ENCODE results near the gene FANCD2OS. TPM values are rescaled to one million over a fixed set of nuclear protein-coding genes. Genes with fewer than 3 reads are reported as not detected.
A peak's percentile ranks its signal among the peaks of the same experiment; 100 is the strongest.
"Not testable (repeated sequence)": the region's sequence is repeated elsewhere in the genome, so short reads cannot be mapped to it uniquely, and the experiment has no call there.

Gene FANCD2OS
- total RNA-seq, 8 experiments from 2014 or later = 0.66 TPM; not detected in 7

DNA sequence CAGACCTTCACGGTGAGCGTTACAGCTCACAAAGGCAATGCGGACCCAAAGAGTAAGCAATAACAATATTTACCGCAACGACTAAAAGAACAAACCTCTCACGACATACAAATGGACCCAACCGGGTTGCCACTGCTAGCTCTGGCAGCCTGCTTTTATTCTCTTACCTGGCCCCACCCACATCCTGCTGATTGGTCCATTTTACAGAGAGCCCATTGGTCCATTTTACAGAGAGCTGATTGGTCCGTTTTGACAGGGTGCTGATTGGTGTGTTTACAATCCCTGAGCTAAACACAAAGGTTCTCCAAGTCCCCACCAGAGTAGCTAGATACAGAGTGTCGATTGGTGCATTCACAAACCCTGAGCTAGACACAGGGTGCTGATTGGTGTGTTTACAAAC is 27.8 kb upstream of the FANCD2OS start:
- H3K4me1 ChIP-seq (replicated peaks in 1 of 2); ATAC-seq (replicated peaks in 6 of 8); in situ Hi-C loops (cut with MboI; ENCODE audit: low pct_unique_long_range_greater_than_20kb in 2 of 9, low sequenced_read_pairs in 9 of 9, unreplicated experiment in 9 of 9); H3K27ac ChIP-seq; H3K4me3 ChIP-seq: not testable (repeated sequence)
- 89 to 100% (median 96%) methylated on average over 2 to 7 of the region's 9 CpGs; no CpG with 5 or more reads in 1 of the 10 experiments for WGBS, 10 experiments

DNA sequence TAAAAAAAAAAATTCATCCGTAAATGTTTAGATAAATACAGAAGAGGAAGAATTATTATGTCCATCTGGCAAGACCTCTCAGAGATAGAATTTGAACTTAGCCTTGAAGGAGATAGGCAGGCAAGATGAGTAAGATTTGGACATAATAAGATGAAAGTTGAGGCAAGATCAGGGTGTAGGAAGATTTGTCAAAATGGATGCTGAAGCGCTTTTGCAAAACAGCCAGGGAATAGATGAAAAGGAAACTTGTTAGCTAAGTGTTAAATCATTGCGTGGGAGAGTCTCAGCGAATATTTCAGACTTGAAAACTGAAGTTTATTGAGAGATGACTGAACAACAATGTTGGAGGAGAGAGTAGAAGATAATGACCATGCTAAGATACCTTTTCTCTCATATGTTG is 14.7 kb upstream of the FANCD2OS start:
- no peak for ATAC-seq (replicated peaks in 6 of 8)
- in situ Hi-C loops (cut with MboI; ENCODE audit: low pct_unique_long_range_greater_than_20kb in 2 of 9, low sequenced_read_pairs in 9 of 9, unreplicated experiment in 9 of 9) = no loop called here
- H3K4me3 ChIP-seq = no peak overlapping the region
- H3K27ac ChIP-seq = no peak overlapping the region
- peaks cover 0 to under 1% of the 10 kb centered on the region in 2 donors for H3K4me1 ChIP-seq (replicated peaks in 1 of 2)
- 47 to 100% (median 97%) methylated on average over 1 to 4 of the region's 4 CpGs for WGBS, 10 experiments

- no peak for ATAC-seq (replicated peaks in 6 of 8)
Measured at GRCh38 chr3:10121064-10121463, 13.0 kb upstream of the FANCD2OS start.

DNA sequence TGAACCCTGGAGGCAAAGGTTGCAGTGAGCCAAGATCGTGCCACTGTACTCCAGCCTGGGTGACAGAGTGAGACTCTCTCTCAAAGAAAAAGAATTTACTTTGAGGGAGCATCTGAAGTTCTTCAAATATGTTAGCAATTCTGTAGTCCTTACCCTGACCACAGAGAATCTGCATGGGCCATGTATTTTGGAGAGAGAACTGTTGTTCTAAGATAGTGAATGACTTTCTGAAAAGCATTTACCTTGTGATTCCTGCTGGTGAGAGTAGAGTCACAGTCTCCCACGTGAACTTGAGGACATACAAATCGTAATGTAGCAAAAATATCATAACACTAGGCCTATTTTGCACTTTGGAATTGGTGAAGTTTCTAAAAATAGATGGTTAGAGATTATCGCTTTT is 11.3 kb upstream of the FANCD2OS start:
- Histone ChIP-seq H3K27ac (no peak overlapping the region), H3K4me3 (no peak overlapping the region), H3K4me1 (replicated peaks in 1 of 2) (peaks cover 13% of the 10 kb centered on the region in 2 donors)
- WGBS, 10 experiments = 61 to 100% (median 87%) methylated on average over 1 to 4 of the region's 4 CpGs
- in situ Hi-C loops (cut with MboI; ENCODE audit: low pct_unique_long_range_greater_than_20kb in 2 of 9, low sequenced_read_pairs in 9 of 9, unreplicated experiment in 9 of 9) = no loop called here
- no peak for ATAC-seq (replicated peaks in 6 of 8)

More at GRCh38 chr3:10121064-10121463, 13.0 kb upstream of the FANCD2OS start:
- WGBS, 10 experiments = 70 to 100% (median 100%) methylated on average over 1 to 2 of the region's 2 CpGs; no CpG with 5 or more reads in 4 of the 10 experiments
- Histone ChIP-seq H3K4me1 (replicated peaks in 1 of 2) (peaks cover 11 to 13% of the 10 kb centered on the region in 2 donors), H3K27ac (no peak overlapping the region), H3K4me3 (no peak overlapping the region)
- in situ Hi-C loops (cut with MboI; ENCODE audit: low pct_unique_long_range_greater_than_20kb in 2 of 9, low sequenced_read_pairs in 9 of 9, unreplicated experiment in 9 of 9) = no loop called here

- 57 to 100% (median 92%) methylated on average over 1 to 4 of the region's 4 CpGs; no CpG with 5 or more reads in 1 of the 10 experiments for WGBS, 10 experiments
- H3K4me3 ChIP-seq = peak overlapping the region in 3 of 5 donors; percentile 52 to 83 (median 66)
- H3K4me1 ChIP-seq (replicated peaks in 1 of 2) = peaks cover 13% of the 10 kb centered on the region in 2 donors
- in situ Hi-C loops (cut with MboI; ENCODE audit: low pct_unique_long_range_greater_than_20kb in 2 of 9, low sequenced_read_pairs in 9 of 9, unreplicated experiment in 9 of 9) = no loop called here
- H3K27ac ChIP-seq = no peak overlapping the region
- ATAC-seq (replicated peaks in 6 of 8) = no peak
Measured at GRCh38 chr3:10116928-10117327, 8.9 kb upstream of the FANCD2OS start.

GRCh38 chr3:10116138-10116460 is 8.0 kb upstream of the FANCD2OS start:
- in situ Hi-C loops (cut with MboI; ENCODE audit: low pct_unique_long_range_greater_than_20kb in 2 of 9, low sequenced_read_pairs in 9 of 9, unreplicated experiment in 9 of 9) = no loop called here
- WGBS, 10 experiments = 0 to 2% (median 0%) methylated on average over 1 to 9 of the region's 10 CpGs; no CpG with 5 or more reads in 6 of the 10 experiments
- peak in 6 of 8 experiments; percentile 4 to 45 (median 23) for ATAC-seq (replicated peaks in 6 of 8)
- H3K4me3 ChIP-seq = peak overlapping the region; percentile 52 to 83 (median 66)
- H3K27ac ChIP-seq = peak overlapping the region; percentile 57 to 91
- peaks cover 13% of the 10 kb centered on the region in 2 donors for H3K4me1 ChIP-seq (replicated peaks in 1 of 2)

DNA sequence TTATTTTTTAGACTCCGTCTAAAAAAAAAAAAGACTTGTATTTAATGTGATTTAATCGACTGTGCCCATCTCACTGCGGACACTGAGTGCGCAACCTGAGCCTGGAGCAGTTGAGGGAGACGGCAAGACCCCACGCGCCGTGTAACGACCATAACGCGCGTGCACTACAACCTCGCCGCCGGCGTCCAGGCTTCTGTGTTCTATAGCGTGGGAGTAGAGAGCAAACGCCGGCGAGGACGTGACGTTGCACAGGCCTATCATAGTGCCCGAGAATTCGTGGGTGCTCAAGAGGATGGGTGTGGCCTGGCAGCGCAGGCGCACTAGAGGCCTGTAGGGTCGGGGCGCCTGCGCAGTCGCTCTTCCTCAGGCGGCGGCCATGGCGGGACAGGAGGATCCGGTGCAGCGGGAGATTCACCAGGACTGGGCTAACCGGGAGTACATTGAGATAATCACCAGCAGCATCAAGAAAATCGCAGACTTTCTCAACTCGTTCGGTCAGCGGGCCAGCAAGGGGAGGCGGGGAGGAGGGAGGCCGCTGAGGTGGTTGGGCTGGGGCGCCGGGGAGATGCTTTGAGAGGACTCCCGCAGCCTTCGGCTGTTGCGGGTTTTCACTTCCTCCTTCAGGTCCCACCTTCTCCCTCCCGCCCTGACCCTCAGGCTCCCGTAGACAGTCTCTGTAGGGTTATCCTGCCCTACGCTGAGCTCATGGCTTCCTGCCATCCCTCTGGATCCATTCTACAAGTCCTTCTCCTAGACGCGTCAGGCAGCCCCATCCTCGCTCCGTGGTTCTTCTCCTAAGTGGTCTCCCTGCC is 7.5 kb upstream of the FANCD2OS start, which contains the start of gene BRK1:
Gene BRK1, plus strand, starts transcription at position 350 of the 812 bp plus-strand sequence. Its CDS starts 27 bp downstream, at position 377.
- in situ Hi-C loops (cut with MboI; ENCODE audit: low pct_unique_long_range_greater_than_20kb in 2 of 9, low sequenced_read_pairs in 9 of 9, unreplicated experiment in 9 of 9) = no loop called here
- peaks cover 13% of the 10 kb centered on the region in 2 donors for H3K4me1 ChIP-seq (replicated peaks in 1 of 2)
- peak; percentile 92 to 99 (median 99) for ATAC-seq (replicated peaks in 6 of 8)
- H3K4me3 ChIP-seq = peak within 1 kb of the TSS; percentile 52 to 83 (median 66)
- H3K27ac ChIP-seq = peak within 1 kb of the TSS; percentile 79 to 91
- 0 to 4% (median 2%) methylated on average over 1 to 29 of the region's 54 CpGs; no CpG with 5 or more reads in 1 of the 10 experiments for WGBS, 10 experiments

- Histone ChIP-seq H3K27ac (no peak overlapping the region), H3K4me1 (replicated peaks in 1 of 2) (no peaks in the 10 kb centered on the region), H3K4me3 (no peak overlapping the region)
- no peak for ATAC-seq (replicated peaks in 6 of 8)
- in situ Hi-C loops (cut with MboI; ENCODE audit: low pct_unique_long_range_greater_than_20kb in 2 of 9, low sequenced_read_pairs in 9 of 9, unreplicated experiment in 9 of 9) = no loop called here
- 20 to 100% (median 67%) methylated on average over 1 of the region's 2 CpGs; no CpG with 5 or more reads in 4 of the 10 experiments for WGBS, 10 experiments
Measured at GRCh38 chr3:10106919-10107318, 1.1 kb downstream of the FANCD2OS start.

- in situ Hi-C loops (cut with MboI; ENCODE audit: low pct_unique_long_range_greater_than_20kb in 2 of 9, low sequenced_read_pairs in 9 of 9, unreplicated experiment in 9 of 9) = no loop called here
- no peak for ATAC-seq (replicated peaks in 6 of 8)
- Histone ChIP-seq H3K4me1 (replicated peaks in 1 of 2) (no peaks in the 10 kb centered on the region), H3K27ac (no peak overlapping the region), H3K4me3 (no peak overlapping the region)
- WGBS, 10 experiments = 92 to 100% (median 98%) methylated on average over 1 to 5 of the region's 5 CpGs; no CpG with 5 or more reads in 1 of the 10 experiments
Measured at GRCh38 chr3:10099041-10099440, 9.0 kb downstream of the FANCD2OS start.

GRCh38 chr3:10093678-10094077 is 14.4 kb downstream of the FANCD2OS start:
- 92 to 100% (median 100%) methylated on average over 1 to 3 of the region's 3 CpGs; no CpG with 5 or more reads in 2 of the 10 experiments for WGBS, 10 experiments
- no peak overlapping the region for H3K4me3 ChIP-seq
- no peak for ATAC-seq (replicated peaks in 6 of 8)
- H3K4me1 ChIP-seq (replicated peaks in 1 of 2) = no peaks in the 10 kb centered on the region
- in situ Hi-C loops (cut with MboI; ENCODE audit: low pct_unique_long_range_greater_than_20kb in 2 of 9, low sequenced_read_pairs in 9 of 9, unreplicated experiment in 9 of 9) = no loop called here
- no peak overlapping the region for H3K27ac ChIP-seq

GRCh38 chr3:10091387-10091786 is 16.7 kb downstream of the FANCD2OS start:
- in situ Hi-C loops (cut with MboI; ENCODE audit: low pct_unique_long_range_greater_than_20kb in 2 of 9, low sequenced_read_pairs in 9 of 9, unreplicated experiment in 9 of 9); ATAC-seq (replicated peaks in 6 of 8); H3K4me1 ChIP-seq (replicated peaks in 1 of 2); H3K4me3 ChIP-seq; H3K27ac ChIP-seq: not testable (repeated sequence)
- WGBS, 10 experiments = 43% methylated on average over 1 of the region's 2 CpGs; no CpG with 5 or more reads in 9 of the 10 experiments

GRCh38 chr3:10090774-10091173 is 17.3 kb downstream of the FANCD2OS start:
- ATAC-seq (replicated peaks in 6 of 8); H3K4me3 ChIP-seq; in situ Hi-C loops (cut with MboI; ENCODE audit: low pct_unique_long_range_greater_than_20kb in 2 of 9, low sequenced_read_pairs in 9 of 9, unreplicated experiment in 9 of 9); H3K27ac ChIP-seq; H3K4me1 ChIP-seq (replicated peaks in 1 of 2): not testable (repeated sequence)
- WGBS, 10 experiments = no CpG with 5 or more reads among the region's 1 CpG

- no peak overlapping the region for H3K27ac ChIP-seq
- ATAC-seq (replicated peaks in 6 of 8) = no peak
- no peaks in the 10 kb centered on the region for H3K4me1 ChIP-seq (replicated peaks in 1 of 2)
- in situ Hi-C loops (cut with MboI; ENCODE audit: low pct_unique_long_range_greater_than_20kb in 2 of 9, low sequenced_read_pairs in 9 of 9, unreplicated experiment in 9 of 9) = no loop called here
- H3K4me3 ChIP-seq = no peak overlapping the region
- 90 to 100% (median 94%) methylated on average over 2 to 5 of the region's 6 CpGs; no CpG with 5 or more reads in 2 of the 10 experiments for WGBS, 10 experiments
Measured at GRCh38 chr3:10090179-10090578, 17.9 kb downstream of the FANCD2OS start.
